HEK293 (cell line): ENCODE results near the gene PALM2AKAP2.

ENCODE experiments used
- IKZF3 ChIP-seq: fragments of 450-650 bp; IDR thresholded peaks from 2 replicates; pipeline ENCODE4 v1.5.0; 2018; ENCODE audit warnings: missing biosample characterization, mild to moderate bottlenecking, missing genetic modification characterization, moderate library complexity
- SALL2 ChIP-seq: fragments of 450-650 bp; formaldehyde crosslinking; IDR thresholded peaks from 2 replicates; pipeline ENCODE4 v1.5.0; 2017; ENCODE audit warnings: missing biosample characterization, mild to moderate bottlenecking, missing genetic modification characterization, borderline replicate concordance
- ZBTB49 ChIP-seq: fragments of 450-650 bp; formaldehyde crosslinking; IDR thresholded peaks from 2 replicates; pipeline ENCODE4 v1.5.1; 2016; ENCODE audit warnings: missing biosample characterization, missing genetic modification characterization, low read depth
- ZBTB6 ChIP-seq: fragments of 450-650 bp; formaldehyde crosslinking; IDR thresholded peaks from 2 replicates; pipeline ENCODE4 v1.5.1; 2017; ENCODE audit warnings: missing biosample characterization, missing genetic modification characterization
- ZFHX2 ChIP-seq: fragments of 450-650 bp; formaldehyde crosslinking; conservative IDR thresholded peaks from 2 replicates; pipeline ENCODE4 v1.5.1; 2016; ENCODE audit warnings: missing biosample characterization, missing genetic modification characterization
- ZFP3 ChIP-seq: fragments of 450-650 bp; formaldehyde crosslinking; IDR thresholded peaks from 2 replicates; pipeline ENCODE4 v1.5.1; 2016; ENCODE audit warnings: low read depth, missing biosample characterization, missing genetic modification characterization
- ZNF121 ChIP-seq: fragments of 450-650 bp; formaldehyde crosslinking; IDR thresholded peaks from 2 replicates; pipeline ENCODE4 v1.5.1; 2016; ENCODE audit warnings: missing biosample characterization, missing genetic modification characterization
- ZNF140 ChIP-seq: fragments of 450-650 bp; formaldehyde crosslinking; IDR thresholded peaks from 2 replicates; pipeline ENCODE4 v1.5.1; 2016; ENCODE audit warnings: missing biosample characterization, missing genetic modification characterization
- ZNF18 ChIP-seq: fragments of 450-650 bp; formaldehyde crosslinking; IDR thresholded peaks from 2 replicates; pipeline ENCODE4 v1.5.1; 2016; ENCODE audit warnings: missing biosample characterization, missing genetic modification characterization
- ZNF221 ChIP-seq: fragments of 450-650 bp; formaldehyde crosslinking; IDR thresholded peaks from 2 replicates; pipeline ENCODE4 v1.5.1; 2017; ENCODE audit warnings: missing biosample characterization, missing genetic modification characterization, borderline replicate concordance
- ZNF280C ChIP-seq: fragments of 450-650 bp; formaldehyde crosslinking; IDR thresholded peaks from 2 replicates; pipeline ENCODE4 v1.5.1; 2016; ENCODE audit warnings: missing biosample characterization, missing genetic modification characterization
- ZNF335 ChIP-seq: fragments of 450-650 bp; formaldehyde crosslinking; conservative IDR thresholded peaks from 2 replicates; pipeline ENCODE4 v1.5.1; 2016; ENCODE audit warnings: missing biosample characterization, missing genetic modification characterization
- ZNF394 ChIP-seq: fragments of 450-650 bp; formaldehyde crosslinking; IDR thresholded peaks from 2 replicates; pipeline ENCODE4 v1.5.1; 2016; ENCODE audit warnings: missing biosample characterization, missing genetic modification characterization, mild to moderate bottlenecking, moderate library complexity, borderline replicate concordance
- ZNF423 ChIP-seq: fragments of 450-650 bp; formaldehyde crosslinking; IDR thresholded peaks from 2 replicates; pipeline ENCODE4 v1.5.1; 2016; ENCODE audit warnings: missing biosample characterization, missing genetic modification characterization
- ZNF513 ChIP-seq: fragments of 450-650 bp; IDR thresholded peaks from 2 replicates; pipeline ENCODE4 v1.5.1; 2018; ENCODE audit warnings: missing biosample characterization, missing genetic modification characterization
- ZNF529 ChIP-seq: fragments of 450-650 bp; formaldehyde crosslinking; IDR thresholded peaks from 2 replicates; pipeline ENCODE4 v1.5.1; 2017; ENCODE audit warnings: missing genetic modification characterization, missing biosample characterization; ENCODE audit not compliant: insufficient replicate concordance
- ZNF558 ChIP-seq: fragments of 450-650 bp; formaldehyde crosslinking; IDR thresholded peaks from 2 replicates; pipeline ENCODE4 v1.5.1; 2016; ENCODE audit warnings: missing biosample characterization, missing genetic modification characterization
- ZNF626 ChIP-seq: fragments of 450-650 bp; sonication (Bioruptor Pico); formaldehyde crosslinking; IDR thresholded peaks from 2 replicates; pipeline ENCODE4 v1.5.1; 2018; ENCODE audit warnings: missing biosample characterization, missing genetic modification characterization, inconsistent platforms
- ZNF660 ChIP-seq: fragments of 450-650 bp; IDR thresholded peaks from 2 replicates; pipeline ENCODE4 v1.5.1; 2018; ENCODE audit warnings: missing biosample characterization, mild to moderate bottlenecking, missing genetic modification characterization
- ZXDB ChIP-seq: fragments of 450-650 bp; formaldehyde crosslinking; IDR thresholded peaks from 2 replicates; pipeline ENCODE4 v1.5.1; 2016; ENCODE audit warnings: missing biosample characterization, missing genetic modification characterization
- TF ChIP-seq, protein P1 (sequence below): fragments of 450-650 bp; formaldehyde crosslinking; IDR thresholded peaks from 2 replicates; pipeline ENCODE4 v1.5.1; 2016; ENCODE audit warnings: missing biosample characterization, missing genetic modification characterization
- TF ChIP-seq, protein P2 (sequence below): fragments of 450-650 bp; formaldehyde crosslinking; IDR thresholded peaks from 2 replicates; pipeline ENCODE4 v1.5.1; 2017; ENCODE audit warnings: missing biosample characterization, missing genetic modification characterization
- TF ChIP-seq, protein P3 (sequence below): fragments of 450-650 bp; formaldehyde crosslinking; IDR thresholded peaks from 2 replicates; pipeline ENCODE4 v1.5.1; 2016; ENCODE audit warnings: missing biosample characterization, missing genetic modification characterization, low read depth

PALM2AKAP2 gene

GRCh38 chr9:109817846-109818472, 38.0 kb downstream of the PALM2AKAP2 start (continued):
- TF ChIP-seq ZXDB (tag by site-specific recombination): 0 out of 2 replicates have a peak, but pooled peaks have one; percentile 16
- TF ChIP-seq ZNF660 (tag by site-specific recombination): peak; percentile 30
- no peak for TF ChIP-seq ZFP3 (tag by site-specific recombination)
- TF ChIP-seq, protein P1, sequence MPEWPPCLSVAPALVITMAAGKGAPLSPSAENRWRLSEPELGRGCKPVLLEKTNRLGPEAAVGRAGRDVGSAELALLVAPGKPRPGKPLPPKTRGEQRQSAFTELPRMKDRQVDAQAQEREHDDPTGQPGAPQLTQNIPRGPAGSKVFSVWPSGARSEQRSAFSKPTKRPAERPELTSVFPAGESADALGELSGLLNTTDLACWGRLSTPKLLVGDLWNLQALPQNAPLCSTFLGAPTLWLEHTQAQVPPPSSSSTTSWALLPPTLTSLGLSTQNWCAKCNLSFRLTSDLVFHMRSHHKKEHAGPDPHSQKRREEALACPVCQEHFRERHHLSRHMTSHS: no peak
- 0 out of 2 replicates have a peak, but pooled peaks have one; percentile 21 for TF ChIP-seq ZNF394 (tag by site-specific recombination)
- TF ChIP-seq, protein P2, sequence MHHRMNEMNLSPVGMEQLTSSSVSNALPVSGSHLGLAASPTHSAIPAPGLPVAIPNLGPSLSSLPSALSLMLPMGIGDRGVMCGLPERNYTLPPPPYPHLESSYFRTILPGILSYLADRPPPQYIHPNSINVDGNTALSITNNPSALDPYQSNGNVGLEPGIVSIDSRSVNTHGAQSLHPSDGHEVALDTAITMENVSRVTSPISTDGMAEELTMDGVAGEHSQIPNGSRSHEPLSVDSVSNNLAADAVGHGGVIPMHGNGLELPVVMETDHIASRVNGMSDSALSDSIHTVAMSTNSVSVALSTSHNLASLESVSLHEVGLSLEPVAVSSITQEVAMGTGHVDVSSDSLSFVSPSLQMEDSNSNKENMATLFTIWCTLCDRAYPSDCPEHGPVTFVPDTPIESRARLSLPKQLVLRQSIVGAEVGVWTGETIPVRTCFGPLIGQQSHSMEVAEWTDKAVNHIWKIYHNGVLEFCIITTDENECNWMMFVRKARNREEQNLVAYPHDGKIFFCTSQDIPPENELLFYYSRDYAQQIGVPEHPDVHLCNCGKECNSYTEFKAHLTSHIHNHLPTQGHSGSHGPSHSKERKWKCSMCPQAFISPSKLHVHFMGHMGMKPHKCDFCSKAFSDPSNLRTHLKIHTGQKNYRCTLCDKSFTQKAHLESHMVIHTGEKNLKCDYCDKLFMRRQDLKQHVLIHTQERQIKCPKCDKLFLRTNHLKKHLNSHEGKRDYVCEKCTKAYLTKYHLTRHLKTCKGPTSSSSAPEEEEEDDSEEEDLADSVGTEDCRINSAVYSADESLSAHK: no peak
- TF ChIP-seq, protein P3, sequence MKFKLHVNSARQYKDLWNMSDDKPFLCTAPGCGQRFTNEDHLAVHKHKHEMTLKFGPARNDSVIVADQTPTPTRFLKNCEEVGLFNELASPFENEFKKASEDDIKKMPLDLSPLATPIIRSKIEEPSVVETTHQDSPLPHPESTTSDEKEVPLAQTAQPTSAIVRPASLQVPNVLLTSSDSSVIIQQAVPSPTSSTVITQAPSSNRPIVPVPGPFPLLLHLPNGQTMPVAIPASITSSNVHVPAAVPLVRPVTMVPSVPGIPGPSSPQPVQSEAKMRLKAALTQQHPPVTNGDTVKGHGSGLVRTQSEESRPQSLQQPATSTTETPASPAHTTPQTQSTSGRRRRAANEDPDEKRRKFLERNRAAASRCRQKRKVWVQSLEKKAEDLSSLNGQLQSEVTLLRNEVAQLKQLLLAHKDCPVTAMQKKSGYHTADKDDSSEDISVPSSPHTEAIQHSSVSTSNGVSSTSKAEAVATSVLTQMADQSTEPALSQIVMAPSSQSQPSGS (tag by site-specific recombination): no peak
- no peak for TF ChIP-seq SALL2 (tag by site-specific recombination)
- no peak for TF ChIP-seq ZNF335 (tag by site-specific recombination)
- no peak for TF ChIP-seq IKZF3 (tag by site-specific recombination)
- TF ChIP-seq ZNF121: no peak
- no peak for TF ChIP-seq ZNF558
- no peak for TF ChIP-seq ZFHX2 (tag by site-specific recombination)
- peak; percentile 9; the same call in 1 of the 2 replicates for TF ChIP-seq ZNF513
- TF ChIP-seq ZBTB49 (tag by site-specific recombination): no peak
- TF ChIP-seq ZNF423: no peak
- TF ChIP-seq ZNF18 (tag by site-specific recombination): no peak
- no peak for TF ChIP-seq ZNF221 (tag by site-specific recombination)
- no peak for TF ChIP-seq ZNF626 (tag by site-specific recombination)
- TF ChIP-seq ZNF280C: no peak
- no peak for TF ChIP-seq ZNF140 (tag by site-specific recombination)
- TF ChIP-seq ZNF529 (tag by site-specific recombination): no peak
- TF ChIP-seq ZBTB6 (tag by site-specific recombination): no peak; the same call in 1 of the 2 replicates
